Measurements from ENCODE around the gene AGAP3. TPM values are rescaled to one million over a fixed set of nuclear protein-coding genes. Genes with fewer than 3 reads are reported as not detected.

Gene AGAP3
- total RNA-seq, 1 donor from 2014 or later: 7.4 TPM

DNA sequence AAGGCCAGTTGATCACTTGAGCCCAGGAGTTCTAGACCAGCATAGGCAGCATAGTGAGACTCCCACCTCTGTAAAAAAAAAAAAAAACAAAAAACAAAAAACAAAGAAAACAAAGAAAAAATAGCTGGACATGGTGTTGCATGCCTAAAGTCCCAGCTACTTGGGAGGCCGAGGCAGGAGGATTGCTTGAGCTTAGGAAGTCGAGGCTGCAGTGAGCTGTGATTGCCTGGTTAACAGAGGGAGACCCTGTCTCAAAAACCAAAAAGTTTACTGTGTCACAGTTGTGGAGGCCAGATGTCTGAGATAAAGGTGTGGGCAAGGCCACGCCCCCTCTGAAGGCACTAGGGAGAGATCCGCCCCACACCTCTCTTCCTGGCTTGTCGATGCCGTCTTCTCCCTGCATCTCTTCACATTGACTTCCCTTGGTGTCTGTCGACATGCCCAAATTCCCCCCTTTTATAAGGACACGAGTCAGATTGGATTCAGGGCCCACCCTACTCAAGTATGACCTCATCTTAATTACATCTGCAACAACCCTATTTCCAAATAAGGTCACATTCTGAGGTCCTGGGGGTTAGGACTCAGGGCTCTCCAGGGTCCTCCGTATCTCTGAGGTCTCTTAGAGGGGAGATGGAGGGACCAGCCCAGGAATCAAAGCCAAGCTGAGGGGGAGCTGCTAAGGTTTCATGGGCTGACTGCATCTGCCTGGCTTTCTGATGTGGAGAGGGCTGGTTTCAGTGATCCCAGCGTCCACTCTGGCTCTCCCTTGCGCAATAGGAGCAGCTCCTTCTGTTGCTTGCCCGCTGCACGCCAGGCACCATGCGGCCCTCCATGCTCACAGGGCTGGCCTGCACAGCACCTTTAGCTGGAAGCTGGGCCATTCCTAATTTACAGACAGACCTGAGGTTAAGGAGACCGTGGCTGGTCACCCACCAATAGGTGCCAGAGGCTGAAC lies 23.1 kb downstream of the AGAP3 start:
- CTCF ChIA-PET: interaction anchor here (0.6 to 6.7 kb wide), 5 partner anchors 16 to 210 kb away, joined by 3 to 43 read pairs (median 5); no protein-coding TSS in a partner anchor
- H3K27me3 Mint-ChIP-seq: peaks cover 22% of the 10 kb centered on the region
- no peak for DNase-seq
- H3K4me1 Mint-ChIP-seq: no peaks in the 10 kb centered on the region
- H3K27ac Mint-ChIP-seq: no peak overlapping the region
- intact Hi-C loops (cut with micrococcal nuclease): no loop called here
- POLR2A ChIA-PET: interaction anchor here (0.7 kb wide), 1 partner anchor 96 kb away, joined by 3 read pairs; no protein-coding TSS in a partner anchor
- H3K36me3 Mint-ChIP-seq (ENCODE audit: low read depth): no peaks in the 10 kb centered on the region
- no peak for ATAC-seq (ENCODE audit: low read depth)
- H3K4me3 Mint-ChIP-seq: no peak overlapping the region
- TF ChIP-seq, protein P1, sequence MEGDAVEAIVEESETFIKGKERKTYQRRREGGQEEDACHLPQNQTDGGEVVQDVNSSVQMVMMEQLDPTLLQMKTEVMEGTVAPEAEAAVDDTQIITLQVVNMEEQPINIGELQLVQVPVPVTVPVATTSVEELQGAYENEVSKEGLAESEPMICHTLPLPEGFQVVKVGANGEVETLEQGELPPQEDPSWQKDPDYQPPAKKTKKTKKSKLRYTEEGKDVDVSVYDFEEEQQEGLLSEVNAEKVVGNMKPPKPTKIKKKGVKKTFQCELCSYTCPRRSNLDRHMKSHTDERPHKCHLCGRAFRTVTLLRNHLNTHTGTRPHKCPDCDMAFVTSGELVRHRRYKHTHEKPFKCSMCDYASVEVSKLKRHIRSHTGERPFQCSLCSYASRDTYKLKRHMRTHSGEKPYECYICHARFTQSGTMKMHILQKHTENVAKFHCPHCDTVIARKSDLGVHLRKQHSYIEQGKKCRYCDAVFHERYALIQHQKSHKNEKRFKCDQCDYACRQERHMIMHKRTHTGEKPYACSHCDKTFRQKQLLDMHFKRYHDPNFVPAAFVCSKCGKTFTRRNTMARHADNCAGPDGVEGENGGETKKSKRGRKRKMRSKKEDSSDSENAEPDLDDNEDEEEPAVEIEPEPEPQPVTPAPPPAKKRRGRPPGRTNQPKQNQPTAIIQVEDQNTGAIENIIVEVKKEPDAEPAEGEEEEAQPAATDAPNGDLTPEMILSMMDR (IDR thresholded peaks at IDR 0.05): no peak
- H3K9me3 Mint-ChIP-seq: no peaks in the 10 kb centered on the region

DNA sequence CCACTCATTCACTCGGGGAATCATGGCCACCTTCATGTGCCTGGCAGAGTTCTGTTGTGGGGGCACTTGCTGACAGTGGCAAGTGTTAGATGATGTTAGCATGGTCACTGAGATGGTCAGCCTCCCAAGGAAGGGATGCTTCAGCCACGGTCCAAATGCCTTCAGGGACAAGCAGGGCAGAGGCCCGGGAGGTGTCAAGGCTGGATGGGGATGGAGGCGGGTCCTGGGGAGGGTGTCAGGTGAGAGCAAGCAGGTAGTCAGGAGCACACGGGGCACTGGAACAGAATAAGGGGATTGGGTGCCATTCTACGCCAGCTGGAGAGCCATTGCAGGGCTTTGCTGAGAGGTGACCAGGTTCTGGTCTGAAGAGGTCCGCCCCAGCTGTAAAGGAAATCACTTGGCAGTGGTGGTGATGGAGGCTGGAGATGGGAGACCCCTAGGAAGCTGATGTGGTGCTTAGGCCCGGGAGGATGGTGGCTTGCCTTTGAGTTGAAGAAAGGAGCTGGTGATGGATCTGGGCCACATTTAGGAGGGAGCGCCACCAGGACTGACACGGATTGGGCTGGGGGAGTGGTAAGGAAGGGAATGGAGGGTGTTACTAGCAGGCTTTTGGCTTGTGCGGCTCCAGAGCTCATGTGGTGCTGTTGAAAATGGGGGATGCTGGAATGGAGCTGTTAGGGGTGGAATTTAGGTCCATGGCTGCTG lies 24.1 kb downstream of the AGAP3 start:
- H3K36me3 Mint-ChIP-seq (ENCODE audit: low read depth): no peaks in the 10 kb centered on the region
- ChIA-PET CTCF (interaction anchor here (0.7 to 6.7 kb wide), 12 partner anchors 14 to 212 kb away, joined by 3 to 43 read pairs (median 4); partner anchors contain the start of gene ABCB8), POLR2A (interaction anchor here (1.6 kb wide), 1 partner anchor 52 kb away, joined by 5 read pairs; no protein-coding TSS in a partner anchor)
- TF ChIP-seq, protein P1 (IDR thresholded peaks at IDR 0.05): no peak
- H3K9me3 Mint-ChIP-seq: no peaks in the 10 kb centered on the region
- H3K27me3 Mint-ChIP-seq: peaks cover 22% of the 10 kb centered on the region
- H3K4me1 Mint-ChIP-seq: no peaks in the 10 kb centered on the region
- no peak for DNase-seq
- H3K27ac Mint-ChIP-seq: no peak overlapping the region
- no peak overlapping the region for H3K4me3 Mint-ChIP-seq
- no peak for ATAC-seq (ENCODE audit: low read depth)
- intact Hi-C loops (cut with micrococcal nuclease): no loop called here

DNA sequence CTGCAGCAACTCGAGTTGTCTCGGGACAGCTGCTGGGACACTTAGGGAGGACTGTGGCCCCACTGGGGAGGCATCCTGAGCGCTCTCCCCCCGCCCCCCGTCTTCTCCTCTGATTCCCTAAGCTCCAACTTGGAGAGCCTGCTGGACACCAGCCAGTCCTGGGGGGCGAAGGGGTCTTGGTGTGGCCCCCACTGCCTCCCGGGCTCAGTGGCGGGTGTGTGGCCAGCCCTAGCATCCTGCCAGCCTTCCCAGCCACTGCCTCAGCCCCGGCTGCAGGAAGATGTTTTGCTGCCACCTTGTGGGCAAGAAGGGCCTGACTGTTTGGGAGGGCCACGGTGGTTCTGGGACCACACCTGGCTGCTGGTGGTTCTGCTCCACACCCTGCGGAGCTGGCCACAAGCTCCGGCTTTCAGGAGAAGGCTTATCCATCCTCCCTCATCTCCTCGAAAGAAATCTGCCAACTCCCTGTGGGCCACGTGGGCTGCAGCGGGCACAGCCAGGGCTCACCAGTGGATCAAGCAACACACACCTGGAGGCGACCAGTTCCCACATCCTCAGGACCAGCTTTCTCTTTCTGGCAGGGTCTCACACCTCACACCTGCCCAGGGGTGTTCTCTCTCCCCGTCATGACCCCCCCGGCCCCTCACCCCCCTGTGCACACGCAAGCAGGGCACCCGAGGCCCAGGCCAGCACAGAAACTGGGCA lies 24.8 kb downstream of the AGAP3 start:
- ChIA-PET CTCF (interaction anchor here (0.7 to 6.7 kb wide), 13 partner anchors 13 to 212 kb away, joined by 3 to 43 read pairs (median 3); partner anchors contain the start of gene ABCB8), POLR2A (interaction anchor here (1.6 kb wide), 1 partner anchor 52 kb away, joined by 5 read pairs; no protein-coding TSS in a partner anchor)
- Mint-ChIP-seq H3K27me3 (peaks cover 27% of the 10 kb centered on the region), H3K27ac (no peak overlapping the region), H3K4me3 (no peak overlapping the region), H3K4me1 (peaks cover 2% of the 10 kb centered on the region), H3K9me3 (no peaks in the 10 kb centered on the region), H3K36me3 (ENCODE audit: low read depth) (no peaks in the 10 kb centered on the region)
- DNase-seq: peak; percentile 55
- TF ChIP-seq, protein P1 (IDR thresholded peaks at IDR 0.05): no peak
- intact Hi-C loops (cut with micrococcal nuclease): loop anchor here (1.0 kb wide), 7 partner anchors 23 to 333 kb away; partner anchors contain the start of genes ABCB8 and SLC4A2
- peak; percentile 81 for ATAC-seq (ENCODE audit: low read depth)

DNA sequence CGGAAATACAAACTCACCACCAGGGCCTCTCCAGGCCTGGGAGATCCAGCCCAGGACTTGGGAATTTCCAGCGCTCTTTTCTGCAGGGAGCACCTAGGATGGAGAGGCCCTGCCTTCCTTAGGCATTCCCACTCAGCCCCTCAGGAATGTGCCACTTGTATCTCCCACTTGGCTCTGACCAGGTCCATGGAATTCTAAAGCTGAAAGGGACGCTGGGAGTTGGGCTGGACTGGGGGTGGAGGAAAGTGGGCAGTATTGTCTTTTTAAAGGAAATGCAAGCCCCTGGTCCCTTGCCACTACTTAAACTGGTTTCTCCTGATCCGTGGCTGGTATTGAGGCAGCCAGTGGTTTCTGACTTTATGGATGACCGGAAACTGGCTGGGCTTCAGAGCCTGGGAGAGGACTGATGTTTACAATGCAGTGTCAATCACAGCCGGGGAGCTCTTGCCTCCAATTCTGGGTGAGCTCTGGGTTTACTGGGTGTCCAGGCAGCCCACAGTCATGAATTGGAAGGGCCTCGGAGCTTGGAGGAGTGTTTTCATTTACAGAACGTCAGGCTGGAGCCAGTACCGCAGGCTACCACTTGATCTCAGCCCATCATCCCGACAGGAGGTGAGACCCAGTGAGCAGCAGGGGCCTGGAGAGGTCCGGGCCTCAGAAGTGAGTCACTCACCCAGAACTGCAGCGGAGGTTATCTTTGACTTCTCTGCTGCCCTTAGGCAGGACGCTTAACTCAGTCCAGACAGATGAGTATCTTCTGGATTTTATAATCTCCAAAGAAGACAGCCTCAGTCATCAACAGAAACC lies 27.3 kb downstream of the AGAP3 start:
- peaks cover 26% of the 10 kb centered on the region for H3K27me3 Mint-ChIP-seq
- H3K4me1 Mint-ChIP-seq: peaks cover 2% of the 10 kb centered on the region
- H3K27ac Mint-ChIP-seq: no peak overlapping the region
- DNase-seq (no peak), ATAC-seq (ENCODE audit: low read depth) (no peak)
- no peaks in the 10 kb centered on the region for H3K36me3 Mint-ChIP-seq (ENCODE audit: low read depth)
- intact Hi-C loops (cut with micrococcal nuclease): no loop called here
- H3K9me3 Mint-ChIP-seq: no peaks in the 10 kb centered on the region
- TF ChIP-seq, protein P1 (IDR thresholded peaks at IDR 0.05): no peak
- H3K4me3 Mint-ChIP-seq: peak overlapping the region; percentile 11
- CTCF ChIA-PET: interaction anchor here (1.0 to 6.7 kb wide), 3 partner anchors 10 to 215 kb away, joined by 3 to 43 read pairs (median 10); no protein-coding TSS in a partner anchor
- POLR2A ChIA-PET: no interaction called here

All from activated B cell treated with CpG ODN at 0.5 μM for 24 hours (primary cell).